ENCODE results near the gene ANKS3. TPM values are rescaled to one million over a fixed set of nuclear protein-coding genes. Genes with fewer than 3 reads are reported as not detected.

Gene ANKS3
- total and polyA plus RNA-seq, 2 of the 8 experiments (the other 6 are each of a cell fraction or from before 2014, with no cell fraction given): 15.5 to 23.9 TPM

GRCh38 chr16:4651827-4652226 lies 82.2 kb downstream of the ANKS3 start (continued):
- TF ChIP-seq ATF2 (IDR thresholded peaks at IDR 0.05; ENCODE audit: low read length): no peak
- TF ChIP-seq USF2 (IDR thresholded peaks at IDR 0.05; ENCODE audit: low read length): no peak
- no peak for TF ChIP-seq JUND (IDR thresholded peaks at IDR 0.05; ENCODE audit: low read length)
- TF ChIP-seq TCF12 (IDR thresholded peaks at IDR 0.05; ENCODE audit: low read depth, low read length): no peak

Measured in H1 (cell line).